K562 (cell line): ENCODE results near the gene WDR83. TPM values are rescaled to one million over a fixed set of nuclear protein-coding genes. Genes with fewer than 3 reads are reported as not detected.

Experiments
- BRD4 ChIP-seq: fragments of 200-600 bp; sonication (generic); IDR thresholded peaks from 2 replicates; pipeline ENCODE4 v1.6.1; 2017; ENCODE audit warnings: inconsistent platforms
- COPS2 ChIP-seq: fragments of 450-650 bp; conservative IDR thresholded peaks from 2 replicates; pipeline ENCODE4 v1.6.1; 2016; ENCODE audit warnings: mild to moderate bottlenecking, moderate library complexity
- CTCF ChIP-seq, 3 experiments: IDR thresholded peaks in 2 of 3; conservative IDR thresholded peaks in 1 of 3; 2 replicates each; pipeline ENCODE4 v1.5.1; 2011 to 2012; ENCODE audit warnings: low read length in 3 of 3, mild to moderate bottlenecking in 3 of 3, control low read depth in 2 of 3, improper control_type of control experiment in 1 of 3, inconsistent platforms in 1 of 3, low read depth in 1 of 3, mixed read lengths in 1 of 3, moderate library complexity in 1 of 3; ENCODE audit not compliant: insufficient read depth in 2 of 3
- CTCFL ChIP-seq: IDR thresholded peaks from 2 replicates; pipeline ENCODE4 v1.6.1; 2011; ENCODE audit warnings: borderline replicate concordance, low read depth, mild to moderate bottlenecking, moderate library complexity, low read length; ENCODE audit not compliant: insufficient read depth, poor library complexity, severe bottlenecking
- DEAF1 ChIP-seq: fragments of 450-650 bp; formaldehyde crosslinking; IDR thresholded peaks from 2 replicates; pipeline ENCODE4 v1.4.0; 2020; ENCODE audit warnings: mild to moderate bottlenecking, moderate library complexity
- GATAD2A ChIP-seq: fragments of 450-650 bp; IDR thresholded peaks from 2 replicates; pipeline ENCODE4 v1.6.1; 2017
- MCM5 ChIP-seq: fragments of 450-650 bp; IDR thresholded peaks from 2 replicates; pipeline ENCODE4 v1.6.1; 2016; ENCODE audit warnings: low read depth
- OTX1 ChIP-seq: fragments of 450-650 bp; formaldehyde crosslinking; IDR thresholded peaks from 2 replicates; pipeline ENCODE4 v1.4.0; 2022; ENCODE audit warnings: mild to moderate bottlenecking
- POLR2A ChIP-seq: fragments of 450-650 bp; conservative IDR thresholded peaks from 2 replicates; pipeline ENCODE4 v1.6.1; 2016
- POLR2AphosphoS5 ChIP-seq: IDR thresholded peaks from 2 replicates; pipeline ENCODE4 v1.6.1; 2011; ENCODE audit warnings: mild to moderate bottlenecking, low read depth, low read length, moderate library complexity; ENCODE audit not compliant: control insufficient read depth, insufficient read depth
- POLR2G ChIP-seq: fragments of 200-400 bp; formaldehyde crosslinking; IDR thresholded peaks from 2 replicates; pipeline ENCODE4 v1.6.1; 2017; ENCODE audit warnings: low read depth, mild to moderate bottlenecking, antibody characterized with exemption, low read length, moderate library complexity
- POLR3G ChIP-seq: IDR thresholded peaks from 2 replicates; pipeline ENCODE4 v1.6.1; 2011; ENCODE audit not compliant: insufficient read length, insufficient replicate concordance; ENCODE audit errors: extremely low read depth
- RAD21 ChIP-seq, 2 experiments: fragments of 250-450 bp in 1 of 2; fragments of 450-650 bp in 1 of 2; sonication (Bioruptor Pico) in 1 of 2; formaldehyde crosslinking in 1 of 2; IDR thresholded peaks in 1 of 2; conservative IDR thresholded peaks in 1 of 2; 2 replicates each; pipeline versions ENCODE4 v1.4.0 to v1.8.0; 2020 to 2022; ENCODE audit warnings: mild to moderate bottlenecking in 2 of 2, moderate library complexity in 1 of 2
- YY1 ChIP-seq, 3 experiments: IDR thresholded peaks; 2 replicates each; pipeline ENCODE4 v1.6.1; 2011; ENCODE audit warnings: low read length in 2 of 3, mild to moderate bottlenecking in 2 of 3, moderate library complexity in 2 of 3, borderline replicate concordance in 1 of 3, control low read depth in 1 of 3, low read depth in 1 of 3; ENCODE audit not compliant: insufficient read depth in 3 of 3, insufficient replicate concordance in 2 of 3, control insufficient read depth in 1 of 3, insufficient read length in 1 of 3; ENCODE audit errors: extremely low read depth in 1 of 3
- ZBTB5 ChIP-seq: fragments of 450-650 bp; IDR thresholded peaks from 2 replicates; pipeline ENCODE4 v1.6.1; 2017; ENCODE audit warnings: antibody characterized with exemption
- ZNF12 ChIP-seq: sonication (generic); formaldehyde crosslinking; IDR thresholded peaks from 2 replicates; pipeline ENCODE4 v1.4.0; 2020; ENCODE audit warnings: mild to moderate bottlenecking, missing genetic modification reagents
- ZNF280A ChIP-seq: fragments of 450-650 bp; IDR thresholded peaks from 2 replicates; pipeline ENCODE4 v1.6.1; 2018; ENCODE audit warnings: mild to moderate bottlenecking, low read depth; ENCODE audit not compliant: partially characterized antibody
- ZNF282 ChIP-seq: sonication (generic); formaldehyde crosslinking; IDR thresholded peaks from 2 replicates; pipeline ENCODE4 v1.8.1; 2023; ENCODE audit warnings: missing genetic modification reagents
- ZNF695 ChIP-seq: fragments of 450-650 bp; formaldehyde crosslinking; IDR thresholded peaks from 2 replicates; pipeline ENCODE4 v1.4.0; 2020; ENCODE audit warnings: mild to moderate bottlenecking, moderate library complexity
- polyA plus RNA-seq, 8 experiments: library from polyadenylated mRNA; depleted of rRNA in 4 of 8; stranded (reverse) in 5 of 8; unstranded in 3 of 8; fragments of >200 nt; fragmentation: Nextera tagmentation in 2 of 8; fragmentation: Illumina TruSeq in 1 of 8; extraction: Ambion mirVana in 2 of 8; extraction: Trizol in 1 of 8; gene quantifications; 2 replicates each; pipeline versions ENCODE4 v1.2.1 to v1.2.3, GENCODE V29; 2011 to 2014; ENCODE audit warnings: inconsistent platforms in 1 of 8, missing spikeins in 1 of 8
- total RNA-seq, 7 experiments: library from RNA; depleted of rRNA in 6 of 7; stranded (reverse); fragments of >200 nt in 6 of 7; fragmentation: Illumina TruSeq in 2 of 7; extraction: Trizol in 2 of 7; gene quantifications; 2 replicates each; pipeline versions ENCODE4 v1.2.1 to v1.2.3, GENCODE V29; 2011 to 2021; ENCODE audit warnings: low replicate concordance in 1 of 7

The WDR83 gene
- total and polyA plus RNA-seq, 9 of the 15 experiments (the other 6 are each of a cell fraction or from before 2014, with no cell fraction given), result 0.52 to 21.3 (median 4.2) TPM

- TF ChIP-seq ZBTB5, result no peak
- TF ChIP-seq OTX1 (CRISPR knock-in tag), result no peak
- peak; percentile 10; the same call in 1 of the 2 replicates for TF ChIP-seq POLR2AphosphoS5
- peak; percentile 13 to 68; a peak in 2 of 4 replicates for TF ChIP-seq RAD21 (CRISPR knock-in tag; conservative IDR thresholded peaks at IDR 0.05 in 1 of 2, IDR thresholded peaks at IDR 0.05 in 1 of 2)
- peak; percentile 13; the same call in 1 of the 2 replicates for TF ChIP-seq POLR2G
- peak; percentile 72 for TF ChIP-seq CTCFL
- peak; percentile 86 to 96 (median 90) for TF ChIP-seq CTCF (IDR thresholded peaks at IDR 0.05 in 2 of 3, conservative IDR thresholded peaks at IDR 0.05 in 1 of 3; ENCODE audit: insufficient read depth in 2 of 3, low read depth in 1 of 3, low read length in 3 of 3)
- no peak for TF ChIP-seq ZNF12 (CRISPR knock-in tag)
- TF ChIP-seq COPS2, result no peak
- TF ChIP-seq YY1 (IDR thresholded peaks at IDR 0.05; ENCODE audit: borderline replicate concordance in 1 of 3, control insufficient read depth in 1 of 3, extremely low read depth in 1 of 3, insufficient read depth in 3 of 3, insufficient read length in 1 of 3, insufficient replicate concordance in 2 of 3, low read depth in 1 of 3, low read length in 2 of 3), result peak in 1 of 3 experiments; percentile 29
- no peak for TF ChIP-seq ZNF695
- peak; percentile 34; the same call in 1 of the 2 replicates for TF ChIP-seq POLR2A
- TF ChIP-seq ZNF280A, result no peak
- TF ChIP-seq GATAD2A, result no peak
- TF ChIP-seq ZNF282 (CRISPR knock-in tag), result no peak
- no peak for TF ChIP-seq BRD4
- TF ChIP-seq MCM5, result no peak
- TF ChIP-seq DEAF1 (CRISPR knock-in tag), result 0 out of 2 replicates have a peak, but pooled peaks have one; percentile 18
- TF ChIP-seq POLR3G, result no peak
These were observed 9.8 kb downstream of the WDR83 start (continued) for GRCh38 chr19:12676384-12676792.
